Measurements from ENCODE around the gene CUL9. TPM values are rescaled to one million over a fixed set of nuclear protein-coding genes. Genes with fewer than 3 reads are reported as not detected.

CUL9 gene
- total RNA-seq, 1 experiment from 2014 or later, result 15.7 TPM

DNA sequence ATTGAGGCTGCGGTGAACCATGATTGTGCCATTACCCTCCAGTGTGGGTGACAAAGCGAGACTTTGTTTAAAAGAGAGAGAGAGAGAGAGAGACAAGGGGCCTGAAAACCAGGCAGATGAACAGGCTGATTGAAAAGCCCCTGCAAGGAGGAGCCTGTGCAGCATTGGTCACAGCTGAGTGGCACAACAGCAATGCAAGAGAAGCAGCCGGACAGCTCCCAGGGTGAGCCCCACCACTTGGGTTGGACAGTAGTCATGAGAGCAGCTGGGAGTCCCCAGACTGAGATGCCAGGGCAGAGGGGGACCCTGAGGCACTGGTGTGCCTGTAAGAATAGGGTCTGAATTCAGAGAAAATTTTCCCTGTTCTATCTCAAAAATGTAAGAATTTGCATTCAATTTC is 37.1 kb downstream of the CUL9 start:
- Histone ChIP-seq H3K4me3 (no peak overlapping the region), H3K9me3 (replicated peaks) (no peaks in the 10 kb centered on the region), H3K27me3 (replicated peaks) (no peaks in the 10 kb centered on the region), H3K27ac (no peak overlapping the region), H3K4me1 (replicated peaks) (peaks cover 2% of the 10 kb centered on the region; the same call in 1 of the 2 replicates), H3K36me3 (peaks cover 24% of the 10 kb centered on the region)
- no peak for DNase-seq (ENCODE audit: low read depth in 1 of 2, low spot score in 2 of 2)

DNA sequence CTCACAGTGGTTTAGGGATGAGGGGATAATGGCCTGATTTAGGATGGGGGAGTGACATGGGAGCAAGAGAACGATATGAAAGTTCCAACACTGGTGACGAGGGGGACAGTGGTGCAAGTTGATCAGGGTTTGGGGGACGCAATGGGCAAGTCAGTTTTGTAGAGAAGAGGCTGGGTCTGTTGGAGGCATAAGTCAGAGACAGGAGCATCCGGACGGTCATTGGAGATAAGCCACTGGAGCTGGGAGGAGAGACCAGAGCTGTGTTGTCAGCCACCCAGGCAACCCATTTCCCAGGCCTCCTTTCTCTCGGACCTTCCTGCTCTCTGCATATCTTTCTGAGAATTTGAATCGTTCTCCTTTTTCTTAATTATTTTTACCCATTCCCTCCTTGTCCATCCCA is 37.8 kb downstream of the CUL9 start:
- Histone ChIP-seq H3K4me3 (no peak overlapping the region), H3K36me3 (peaks cover 30% of the 10 kb centered on the region), H3K27me3 (replicated peaks) (no peaks in the 10 kb centered on the region), H3K4me1 (replicated peaks) (peaks cover 9% of the 10 kb centered on the region; the same call in 1 of the 2 replicates), H3K9me3 (replicated peaks) (no peaks in the 10 kb centered on the region), H3K27ac (no peak overlapping the region)
- no peak for DNase-seq (ENCODE audit: low read depth in 1 of 2, low spot score in 2 of 2)

DNA sequence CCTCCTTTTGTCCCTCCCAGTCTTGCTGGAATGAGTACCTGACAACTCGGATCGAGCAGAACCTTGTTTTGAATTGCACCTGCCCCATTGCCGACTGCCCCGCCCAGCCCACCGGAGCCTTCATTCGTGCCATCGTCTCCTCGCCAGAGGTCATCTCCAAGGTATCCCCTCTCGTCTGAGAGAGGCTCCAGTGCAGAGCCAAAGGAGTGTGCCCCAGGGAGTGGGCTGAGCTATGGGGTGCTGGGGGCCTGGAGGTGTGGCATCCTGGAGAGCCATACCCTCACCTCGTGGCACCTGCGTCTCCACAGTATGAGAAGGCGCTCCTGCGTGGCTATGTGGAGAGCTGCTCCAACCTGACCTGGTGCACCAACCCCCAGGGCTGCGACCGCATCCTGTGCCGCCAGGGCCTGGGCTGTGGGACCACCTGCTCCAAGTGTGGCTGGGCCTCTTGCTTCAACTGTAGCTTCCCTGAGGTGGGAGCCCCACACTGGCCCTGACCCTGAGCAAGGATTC is 38.5 kb downstream of the CUL9 start:
- H3K9me3 ChIP-seq (replicated peaks), result no peaks in the 10 kb centered on the region
- peaks cover 29% of the 10 kb centered on the region for H3K36me3 ChIP-seq
- no peak overlapping the region for H3K4me3 ChIP-seq
- peaks cover 9% of the 10 kb centered on the region; the same call in 1 of the 2 replicates for H3K4me1 ChIP-seq (replicated peaks)
- no peak for DNase-seq (ENCODE audit: low read depth in 1 of 2, low spot score in 2 of 2)
- H3K27ac ChIP-seq, result no peak overlapping the region
- no peaks in the 10 kb centered on the region for H3K27me3 ChIP-seq (replicated peaks)

DNA sequence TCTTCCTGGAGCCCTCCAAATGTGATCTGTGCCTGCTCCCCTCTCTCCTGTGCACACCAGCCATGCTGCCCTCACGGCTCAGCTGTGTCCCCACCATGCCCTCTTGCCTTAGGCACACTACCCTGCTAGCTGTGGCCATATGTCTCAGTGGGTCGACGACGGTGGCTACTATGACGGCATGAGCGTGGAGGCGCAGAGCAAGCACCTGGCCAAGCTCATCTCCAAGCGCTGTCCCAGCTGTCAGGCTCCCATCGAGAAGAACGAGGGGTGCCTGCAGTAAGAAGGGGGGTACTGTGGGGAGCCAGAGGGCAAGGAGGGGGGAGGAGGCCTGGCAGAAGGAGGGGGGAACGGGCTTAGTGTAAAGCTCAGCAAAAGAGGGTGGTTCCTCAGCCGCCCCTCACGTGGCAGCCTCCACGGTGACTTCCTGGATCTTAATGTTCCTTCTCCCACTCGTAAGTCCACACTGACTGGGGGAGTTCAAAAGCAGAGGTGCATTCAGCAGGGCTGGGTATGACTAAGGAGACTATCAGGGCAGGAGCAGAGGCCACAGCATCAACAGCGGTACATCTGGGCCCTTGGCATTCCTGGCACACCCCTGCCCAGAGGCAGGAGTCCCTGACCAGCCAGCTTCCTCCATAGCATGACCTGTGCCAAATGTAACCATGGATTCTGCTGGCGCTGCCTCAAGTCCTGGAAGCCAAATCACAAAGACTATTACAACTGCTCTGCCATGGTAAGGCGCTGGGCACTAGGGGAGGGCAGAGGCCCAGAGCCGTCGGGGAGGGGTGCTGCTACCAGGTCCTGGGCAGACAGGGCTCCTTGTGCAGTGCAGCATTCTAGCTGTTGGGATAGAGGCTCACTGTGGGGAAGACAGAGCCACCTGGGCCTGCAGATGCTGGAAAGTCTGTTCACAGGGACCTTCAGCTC is 39.3 kb downstream of the CUL9 start:
- no peaks in the 10 kb centered on the region for H3K27me3 ChIP-seq (replicated peaks)
- H3K36me3 ChIP-seq, result peaks cover 21% of the 10 kb centered on the region
- no peaks in the 10 kb centered on the region for H3K9me3 ChIP-seq (replicated peaks)
- H3K27ac ChIP-seq, result no peak overlapping the region
- H3K4me1 ChIP-seq (replicated peaks), result peaks cover 9% of the 10 kb centered on the region; the same call in 1 of the 2 replicates
- DNase-seq (ENCODE audit: low read depth in 1 of 2, low spot score in 2 of 2), result no peak
- no peak overlapping the region for H3K4me3 ChIP-seq

DNA sequence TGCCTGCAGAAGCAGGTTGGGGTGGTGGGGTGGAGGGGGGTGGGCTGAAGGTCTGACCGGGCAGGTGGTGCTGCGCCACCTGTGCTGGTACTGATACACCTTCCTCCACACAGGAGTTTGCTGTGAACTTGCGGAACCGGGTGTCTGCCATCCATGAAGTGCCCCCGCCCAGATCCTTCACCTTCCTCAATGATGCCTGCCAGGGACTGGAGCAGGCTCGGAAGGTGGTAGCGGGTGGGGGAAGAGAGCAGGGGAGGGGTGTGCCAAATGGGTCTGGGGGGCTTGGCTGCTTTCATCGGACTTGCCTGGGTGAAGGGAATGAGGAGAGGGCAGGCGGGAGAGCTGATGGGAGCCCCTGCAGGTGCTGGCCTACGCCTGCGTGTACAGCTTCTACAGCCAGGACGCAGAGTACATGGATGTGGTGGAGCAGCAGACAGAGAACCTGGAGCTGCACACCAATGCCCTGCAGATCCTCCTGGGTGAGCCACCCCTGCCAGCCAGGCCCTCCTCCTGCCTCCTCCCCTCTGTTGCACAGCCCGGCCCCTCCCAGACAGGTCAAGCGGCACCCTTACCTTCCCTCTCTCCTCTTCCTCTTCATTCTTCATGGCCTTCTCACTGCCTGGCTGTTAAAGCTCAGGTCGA is 40.5 kb downstream of the CUL9 start:
- H3K27ac ChIP-seq, result no peak overlapping the region
- H3K4me1 ChIP-seq (replicated peaks), result peaks cover 9% of the 10 kb centered on the region; the same call in 1 of the 2 replicates
- H3K27me3 ChIP-seq (replicated peaks), result no peaks in the 10 kb centered on the region
- no peaks in the 10 kb centered on the region for H3K9me3 ChIP-seq (replicated peaks)
- H3K36me3 ChIP-seq, result peaks cover 16% of the 10 kb centered on the region
- no peak for DNase-seq (ENCODE audit: low read depth in 1 of 2, low spot score in 2 of 2)
- H3K4me3 ChIP-seq, result no peak overlapping the region

DNA sequence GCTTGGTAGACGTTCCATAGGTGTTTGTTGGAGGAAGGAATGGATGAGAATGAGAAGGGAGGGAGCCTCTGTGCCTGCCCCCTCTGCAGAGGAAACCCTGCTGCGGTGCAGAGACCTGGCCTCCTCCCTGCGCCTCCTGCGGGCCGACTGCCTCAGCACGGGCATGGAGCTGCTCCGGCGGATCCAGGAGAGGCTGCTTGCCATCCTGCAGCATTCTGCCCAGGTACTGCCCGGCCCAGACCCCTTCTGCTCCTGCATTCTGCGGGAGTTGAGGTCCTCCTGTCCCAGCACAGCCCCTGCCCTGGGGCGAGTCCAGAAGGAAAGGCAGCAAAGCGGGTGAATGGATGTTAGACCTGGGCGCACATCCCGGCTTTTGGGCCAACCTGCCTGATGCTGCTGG is 41.2 kb downstream of the CUL9 start:
- no peak for DNase-seq (ENCODE audit: low read depth in 1 of 2, low spot score in 2 of 2)
- H3K27me3 ChIP-seq (replicated peaks), result no peaks in the 10 kb centered on the region
- no peak overlapping the region for H3K27ac ChIP-seq
- H3K4me1 ChIP-seq (replicated peaks), result peaks cover 9% of the 10 kb centered on the region; the same call in 1 of the 2 replicates
- no peak overlapping the region for H3K4me3 ChIP-seq
- peaks cover 16% of the 10 kb centered on the region for H3K36me3 ChIP-seq
- H3K9me3 ChIP-seq (replicated peaks), result no peaks in the 10 kb centered on the region

DNA sequence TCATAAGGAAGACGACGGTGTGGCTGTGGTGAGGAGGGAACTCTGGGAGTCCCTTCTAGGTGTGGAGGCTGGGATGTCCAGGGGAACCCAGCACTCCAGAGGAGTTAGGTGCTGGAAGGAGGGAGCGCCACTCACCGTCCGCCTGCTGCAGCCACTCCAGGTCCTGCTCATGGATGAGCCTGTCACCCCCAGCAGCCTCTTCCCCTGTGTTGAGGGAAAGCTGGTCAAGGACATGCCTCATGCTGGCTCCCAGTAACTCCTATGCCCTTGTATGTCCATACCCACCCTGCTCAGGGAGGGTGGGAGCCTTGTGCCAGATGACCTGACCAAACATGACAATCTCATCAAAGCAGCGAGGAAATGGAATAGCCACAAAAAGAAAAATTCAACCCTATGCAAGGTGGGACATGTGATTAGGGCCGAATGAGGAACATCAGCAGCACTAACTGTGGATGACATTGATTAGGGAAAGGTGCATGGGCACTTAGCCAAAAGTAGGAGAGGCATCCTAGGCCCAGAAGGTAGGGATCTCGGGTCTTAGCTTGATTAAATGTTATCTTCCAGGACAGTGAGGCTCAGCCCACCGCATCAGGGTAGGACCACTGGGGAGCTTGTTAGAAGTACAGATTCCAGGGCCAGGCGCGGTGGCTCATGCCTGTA is 44.3 kb downstream of the CUL9 start:
- Histone ChIP-seq H3K27ac (no peak overlapping the region), H3K9me3 (replicated peaks) (no peaks in the 10 kb centered on the region), H3K4me3 (no peak overlapping the region), H3K27me3 (replicated peaks) (peaks cover 4% of the 10 kb centered on the region; the same call in 1 of the 2 replicates), H3K4me1 (replicated peaks) (peaks cover 19% of the 10 kb centered on the region; the same call in 1 of the 2 replicates), H3K36me3 (peaks cover 12% of the 10 kb centered on the region)
- DNase-seq (ENCODE audit: low read depth in 1 of 2, low spot score in 2 of 2), result no peak

DNA sequence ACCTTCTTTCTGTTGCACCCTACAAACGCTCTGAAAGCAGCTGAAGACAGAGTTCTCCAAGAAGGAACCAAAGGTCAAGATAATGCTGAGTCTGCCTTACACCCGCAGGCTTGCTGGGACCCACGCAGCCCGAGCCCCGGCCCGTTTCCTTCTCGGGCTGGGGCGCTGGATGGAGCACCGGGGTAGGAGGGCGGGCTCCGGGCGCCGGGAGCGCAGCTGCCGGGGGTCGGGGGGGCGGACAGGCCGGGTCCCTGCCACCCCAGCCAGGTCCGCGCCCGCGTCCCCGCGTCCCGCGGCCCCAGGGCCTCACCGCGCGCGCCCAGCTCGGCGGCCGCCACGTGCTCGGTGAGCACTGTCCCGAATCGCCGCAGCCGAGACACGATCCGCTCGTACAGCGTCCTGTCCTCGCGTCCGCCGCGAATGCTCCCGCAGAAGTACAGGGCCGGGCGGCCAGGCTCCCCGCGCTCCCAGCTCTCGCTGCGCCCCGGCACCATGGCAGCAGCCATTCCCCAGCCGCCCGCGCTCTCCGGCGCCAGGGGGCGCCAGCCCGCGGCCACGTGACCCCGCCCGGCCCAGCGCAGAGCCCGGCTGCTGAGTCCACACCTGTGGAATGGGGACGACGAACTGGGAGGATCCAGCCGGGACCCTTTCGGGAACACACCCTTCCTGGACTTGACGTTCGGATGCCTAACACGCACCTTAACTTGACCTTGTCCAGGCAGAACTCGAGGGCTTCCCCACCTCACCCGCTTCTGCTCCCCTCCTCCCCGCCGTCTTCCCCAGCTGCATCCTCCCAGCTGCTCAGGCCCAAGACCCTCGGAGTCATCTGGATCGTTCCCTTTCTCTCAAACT is 47.2 kb downstream of the CUL9 start, which contains the start of gene DNPH1:
DNPH1 (minus strand) TSS at position 531 of the 852 bp plus-strand sequence; CDS start at position 506, 25 bp downstream.
- Histone ChIP-seq H3K27ac (no peak within 1 kb of the TSS), H3K27me3 (replicated peaks) (peaks cover 10% of the 10 kb centered on the region), H3K36me3 (peaks cover 5% of the 10 kb centered on the region), H3K4me3 (peak within 1 kb of the TSS; percentile 56), H3K4me1 (replicated peaks) (peaks cover 17% of the 10 kb centered on the region; the same call in 1 of the 2 replicates), H3K9me3 (replicated peaks) (no peaks in the 10 kb centered on the region)
- DNase-seq (ENCODE audit: low read depth in 1 of 2, low spot score in 2 of 2), result peak; percentile 64 to 70

DNA sequence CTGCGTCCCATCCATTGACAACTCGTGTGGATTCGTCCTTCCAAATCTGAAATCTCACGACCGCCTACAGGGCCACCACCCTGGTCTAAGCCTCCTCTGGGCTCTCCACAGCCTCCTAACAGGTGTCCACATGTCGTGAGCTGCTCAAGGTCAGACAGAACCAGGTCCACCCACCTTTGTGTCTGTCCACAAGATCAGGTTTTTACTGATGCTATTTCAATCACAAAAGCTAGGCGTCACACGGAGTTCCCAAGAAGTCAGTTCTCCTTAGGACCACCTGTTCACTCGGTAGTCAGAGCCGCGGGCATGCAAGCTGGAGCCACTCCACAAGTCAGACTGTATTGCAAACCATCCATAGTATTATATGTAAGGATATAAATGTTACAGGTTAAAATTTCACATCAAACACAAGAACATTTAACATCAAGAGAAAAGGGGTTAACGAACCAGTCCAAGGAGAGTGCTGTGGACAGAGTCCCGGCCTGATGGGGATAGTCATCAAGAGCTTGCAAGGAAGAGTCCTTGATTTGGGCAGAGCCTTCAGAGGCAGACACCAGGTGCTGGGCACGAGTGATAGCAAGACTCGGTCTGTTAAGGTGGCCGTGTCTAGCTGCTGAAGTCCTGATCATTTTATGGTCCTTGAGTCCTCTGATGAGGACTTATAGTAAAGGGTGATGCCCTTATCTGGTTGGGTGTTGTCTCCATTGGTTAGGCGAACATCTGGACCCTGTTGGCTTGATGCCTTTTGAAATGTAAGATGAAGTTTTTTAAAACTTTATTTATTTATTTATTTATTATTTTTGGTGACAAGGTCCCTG is 48.0 kb downstream of the CUL9 start:
- no peak overlapping the region for H3K27ac ChIP-seq
- no peak for DNase-seq (ENCODE audit: low read depth in 1 of 2, low spot score in 2 of 2)
- no peak overlapping the region for H3K4me3 ChIP-seq
- no peaks in the 10 kb centered on the region for H3K9me3 ChIP-seq (replicated peaks)
- H3K4me1 ChIP-seq (replicated peaks), result peaks cover 11% of the 10 kb centered on the region; the same call in 1 of the 2 replicates
- peaks cover 10% of the 10 kb centered on the region for H3K27me3 ChIP-seq (replicated peaks)
- H3K36me3 ChIP-seq, result no peaks in the 10 kb centered on the region

DNA sequence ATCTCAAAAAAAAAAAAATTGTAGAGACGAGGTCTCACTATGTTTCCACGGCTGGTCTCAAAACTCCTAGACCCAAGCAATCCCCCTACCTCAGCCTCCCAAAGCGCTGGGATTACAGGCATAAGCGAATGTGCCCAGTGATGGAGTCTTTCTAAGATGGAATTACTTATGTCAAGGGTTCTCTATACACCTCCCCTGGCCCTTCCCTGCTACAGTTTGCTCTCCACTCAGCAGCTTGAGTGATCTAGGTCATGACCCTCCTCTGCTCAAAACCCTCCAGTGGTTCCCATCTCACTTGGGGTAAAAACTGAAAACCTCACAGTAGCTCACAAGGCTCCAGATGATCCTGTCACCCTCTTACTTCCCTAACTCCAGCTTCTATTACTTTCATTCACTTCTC is 49.1 kb downstream of the CUL9 start:
- no peak for DNase-seq (ENCODE audit: low read depth in 1 of 2, low spot score in 2 of 2)
- Histone ChIP-seq H3K4me3 (no peak overlapping the region), H3K9me3 (replicated peaks) (no peaks in the 10 kb centered on the region), H3K4me1 (replicated peaks) (peaks cover 11% of the 10 kb centered on the region; the same call in 1 of the 2 replicates), H3K36me3 (no peaks in the 10 kb centered on the region), H3K27me3 (replicated peaks) (peaks cover 11% of the 10 kb centered on the region), H3K27ac (no peak overlapping the region)

DNA sequence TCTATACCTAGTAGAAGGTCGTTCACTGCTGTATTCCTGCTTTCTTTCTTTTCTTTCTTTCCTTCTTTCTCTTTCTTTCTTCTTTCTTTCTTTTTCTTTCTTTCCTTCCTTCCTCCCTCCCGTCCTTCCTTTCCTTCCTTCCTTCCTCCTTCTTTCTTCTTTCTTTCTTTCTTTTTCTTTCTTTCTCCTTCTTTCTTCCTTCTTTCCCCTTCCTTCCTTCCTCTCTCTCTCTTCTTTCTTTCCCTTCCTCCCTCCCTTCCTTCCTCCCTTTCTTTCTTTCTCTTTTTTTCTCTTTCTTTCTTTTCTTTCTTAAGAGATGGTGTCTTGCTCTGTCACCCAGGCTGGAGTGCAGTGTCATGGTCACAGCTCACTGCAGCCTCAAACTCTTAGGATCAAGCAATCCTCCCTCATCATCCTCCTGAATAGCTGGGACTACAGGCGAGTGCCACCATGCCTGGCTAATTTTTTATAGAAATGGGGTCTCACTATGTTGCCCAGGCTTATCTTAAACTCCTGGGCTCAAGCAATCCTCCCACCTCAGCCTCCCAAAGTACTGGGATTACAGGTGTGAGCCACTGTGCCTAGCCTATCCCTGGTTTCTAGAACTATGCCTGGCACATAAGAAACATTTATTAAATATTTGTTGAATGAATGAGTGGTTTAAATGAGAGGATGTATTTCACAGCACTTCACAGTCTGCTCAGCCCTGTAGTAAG is 49.9 kb downstream of the CUL9 start:
- Histone ChIP-seq H3K36me3 (no peaks in the 10 kb centered on the region), H3K4me1 (replicated peaks) (peaks cover 11% of the 10 kb centered on the region; the same call in 1 of the 2 replicates), H3K27ac (no peak overlapping the region), H3K27me3 (replicated peaks) (peaks cover 15% of the 10 kb centered on the region), H3K9me3 (replicated peaks) (no peaks in the 10 kb centered on the region), H3K4me3 (no peak overlapping the region)
- no peak for DNase-seq (ENCODE audit: low read depth in 1 of 2, low spot score in 2 of 2)

All from SJSA1 (cell line).